Parathyroid adenoma (tissue), 2 donors: Measurements from ENCODE around the gene TPM4.

Experiments
- H2AFZ ChIP-seq: fragments of 300-600 bp; sonication (generic); one replicate; pipeline ENCODE4 v1.7.0; 2017; ENCODE audit warnings: antibody characterized with exemption, mild to moderate bottlenecking
- H3K27ac ChIP-seq: fragments of 300-600 bp; sonication (generic); one replicate; pipeline ENCODE4 v1.7.0; 2017
- H3K27me3 ChIP-seq: fragments of 300-600 bp; sonication (generic); one replicate; pipeline ENCODE4 v1.7.0; 2017; ENCODE audit warnings: low read length; ENCODE audit not compliant: control insufficient read depth, insufficient read depth
- H3K36me3 ChIP-seq: fragments of 300-600 bp; sonication (generic); one replicate; pipeline ENCODE4 v1.7.0; 2017; ENCODE audit warnings: low read length; ENCODE audit not compliant: control insufficient read depth, insufficient read depth
- H3K4me1 ChIP-seq: fragments of 300-600 bp; sonication (generic); one replicate; pipeline ENCODE4 v1.7.0; 2017; ENCODE audit warnings: control low read depth
- H3K4me2 ChIP-seq: fragments of 300-600 bp; sonication (generic); one replicate; pipeline ENCODE4 v1.7.0; 2017; ENCODE audit warnings: low read length
- H3K4me3 ChIP-seq: fragments of 300-600 bp; sonication (generic); one replicate; pipeline ENCODE4 v1.7.0; 2017; ENCODE audit warnings: low read depth, low read length
- H3K79me2 ChIP-seq: fragments of 300-600 bp; sonication (generic); one replicate; pipeline ENCODE4 v1.7.0; 2017; ENCODE audit warnings: control low read depth
- H3K9ac ChIP-seq: fragments of 300-600 bp; sonication (generic); one replicate; pipeline ENCODE4 v1.7.0; 2017; ENCODE audit warnings: mild to moderate bottlenecking
- H3K9me3 ChIP-seq: fragments of 300-600 bp; sonication (generic); one replicate; pipeline ENCODE4 v1.7.0; 2017; ENCODE audit warnings: low read length; ENCODE audit not compliant: control insufficient read depth
- CTCF ChIP-seq: fragments of 300-600 bp; sonication (generic); IDR thresholded peaks from one replicate; pipeline ENCODE4 v1.7.0; 2017; ENCODE audit warnings: antibody characterized with exemption, mild to moderate bottlenecking
- donor health status: primary hyperparathyroidism.

The TPM4 gene

GRCh38 chr19:16040642-16041041 is 35.7 kb upstream of the TPM4 start:
- H3K27me3 ChIP-seq, result no peaks in the 10 kb centered on the region
- H3K9ac ChIP-seq, result no peak overlapping the region
- no peak for TF ChIP-seq CTCF
- no peaks in the 10 kb centered on the region for H3K79me2 ChIP-seq
- no peaks in the 10 kb centered on the region for H3K9me3 ChIP-seq
- H3K4me1 ChIP-seq, result peaks cover 6% of the 10 kb centered on the region
- no peak overlapping the region for H3K4me3 ChIP-seq
- H3K36me3 ChIP-seq, result no peaks in the 10 kb centered on the region
- no peak overlapping the region for H3K27ac ChIP-seq
- H2AFZ ChIP-seq, result no peak overlapping the region
- no peak overlapping the region for H3K4me2 ChIP-seq

DNA sequence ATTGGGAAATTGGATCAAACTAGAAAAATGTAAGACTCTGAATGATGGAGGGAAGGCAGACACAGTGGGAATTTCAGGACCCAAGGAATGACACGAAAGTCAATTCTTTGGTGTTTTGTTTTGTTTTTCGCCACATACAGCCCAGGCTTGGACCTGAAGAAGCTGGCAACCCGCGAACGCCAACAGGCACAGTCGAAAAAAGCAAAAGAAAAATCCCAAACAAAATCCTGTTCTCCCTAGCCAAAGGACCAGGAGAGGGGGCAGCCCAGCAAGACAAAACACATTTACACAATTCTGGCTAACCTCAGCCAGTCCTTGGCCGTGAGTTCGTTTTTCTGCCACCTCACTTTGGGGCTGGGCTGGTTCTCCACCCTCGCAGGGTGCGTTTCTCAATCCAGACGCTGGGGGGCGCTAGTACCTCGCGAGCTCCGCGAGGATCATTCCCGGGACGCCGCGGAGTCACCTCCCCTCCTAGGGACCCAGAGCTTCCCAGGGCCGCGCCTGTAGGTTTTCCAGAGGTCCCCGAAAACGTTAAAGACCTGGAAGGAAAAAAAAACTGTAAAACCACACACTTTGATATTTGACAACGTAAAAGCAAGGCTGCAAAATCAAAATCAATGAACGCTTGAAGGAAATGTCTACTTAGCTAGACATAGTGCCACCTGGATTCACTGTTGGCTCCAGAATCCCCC is 34.9 kb upstream of the TPM4 start:
- H3K9me3 ChIP-seq, result no peaks in the 10 kb centered on the region
- H3K79me2 ChIP-seq, result no peaks in the 10 kb centered on the region
- H2AFZ ChIP-seq, result peak overlapping the region; percentile 76
- H3K27me3 ChIP-seq, result no peaks in the 10 kb centered on the region
- H3K4me1 ChIP-seq, result peaks cover 6% of the 10 kb centered on the region
- no peak overlapping the region for H3K9ac ChIP-seq
- no peak overlapping the region for H3K4me3 ChIP-seq
- TF ChIP-seq CTCF, result peak; percentile 98
- no peak overlapping the region for H3K27ac ChIP-seq
- peak overlapping the region; percentile 21 for H3K4me2 ChIP-seq
- H3K36me3 ChIP-seq, result no peaks in the 10 kb centered on the region

- Histone ChIP-seq H3K4me1 (peaks cover 6% of the 10 kb centered on the region), H3K9ac (no peak overlapping the region), H3K4me2 (no peak overlapping the region), H3K79me2 (no peaks in the 10 kb centered on the region), H3K27me3 (no peaks in the 10 kb centered on the region), H3K27ac (no peak overlapping the region), H2AFZ (peak overlapping the region; percentile 76), H3K4me3 (no peak overlapping the region), H3K36me3 (no peaks in the 10 kb centered on the region), H3K9me3 (no peaks in the 10 kb centered on the region)
- no peak for TF ChIP-seq CTCF
Observed at GRCh38 chr19:16041991-16042386, 34.3 kb upstream of the TPM4 start.

DNA sequence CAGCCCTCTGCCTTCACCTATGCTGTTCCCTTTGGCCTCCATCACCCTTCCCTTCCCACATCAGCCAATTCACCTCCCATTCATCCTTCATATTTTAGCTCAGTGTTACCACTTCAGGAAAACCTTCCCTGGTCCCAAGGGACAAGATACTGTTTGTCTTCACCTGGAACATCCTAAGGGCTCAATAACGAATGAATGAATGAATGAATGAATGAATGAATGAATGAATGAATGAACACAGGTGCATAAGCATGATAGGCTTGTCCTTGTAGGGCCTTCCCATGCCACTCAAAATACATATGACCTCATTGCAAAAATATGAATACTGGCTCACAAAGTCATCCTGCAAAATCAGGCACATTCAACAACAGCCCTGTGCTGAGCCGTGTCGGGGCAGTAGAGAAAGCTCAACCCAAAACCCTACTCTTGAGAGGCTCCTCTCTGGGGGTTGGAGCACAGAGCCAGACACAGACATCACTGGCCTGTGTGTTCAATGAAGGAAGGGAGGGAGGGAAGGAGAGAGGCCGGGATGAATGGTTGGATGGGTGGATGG is 33.7 kb upstream of the TPM4 start:
- Histone ChIP-seq H3K9ac (no peak overlapping the region), H3K4me1 (peaks cover 6% of the 10 kb centered on the region), H3K9me3 (no peaks in the 10 kb centered on the region), H3K4me3 (no peak overlapping the region), H3K36me3 (no peaks in the 10 kb centered on the region), H3K79me2 (no peaks in the 10 kb centered on the region), H2AFZ (no peak overlapping the region), H3K4me2 (no peak overlapping the region), H3K27ac (no peak overlapping the region), H3K27me3 (no peaks in the 10 kb centered on the region)
- no peak for TF ChIP-seq CTCF
